GM20431 (cell line): ENCODE data around the gene CAPN7.

ENCODE experiments used
- in situ Hi-C: fragments of 300-500 bp; cut with MseI, MboI; formaldehyde crosslinking; loops from one replicate; pipeline ENCODE4 v1.15.0; 2020; ENCODE audit warnings: low sequenced_read_pairs; ENCODE audit not compliant: unreplicated experiment

The CAPN7 gene

DNA sequence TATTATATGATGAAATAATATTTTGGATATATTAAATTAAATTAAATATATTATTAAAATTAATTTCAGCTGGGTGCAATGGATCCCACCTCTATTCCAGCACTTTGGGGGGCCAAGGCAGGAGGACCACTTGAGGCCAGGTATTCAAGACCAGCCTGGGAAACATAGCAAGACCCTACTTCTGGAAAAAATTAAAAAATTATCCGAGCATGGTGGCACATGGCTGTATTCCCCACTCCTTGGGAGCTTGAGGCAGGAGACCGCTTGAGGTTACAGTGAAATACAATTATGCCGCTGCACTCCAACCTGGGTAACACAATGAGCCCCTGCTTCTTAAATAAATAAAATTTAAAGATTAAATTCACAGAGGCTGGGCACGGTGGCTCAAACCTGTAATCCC lies 65.0 kb downstream of the CAPN7 start:
- in situ Hi-C loops, result no loop called here

DNA sequence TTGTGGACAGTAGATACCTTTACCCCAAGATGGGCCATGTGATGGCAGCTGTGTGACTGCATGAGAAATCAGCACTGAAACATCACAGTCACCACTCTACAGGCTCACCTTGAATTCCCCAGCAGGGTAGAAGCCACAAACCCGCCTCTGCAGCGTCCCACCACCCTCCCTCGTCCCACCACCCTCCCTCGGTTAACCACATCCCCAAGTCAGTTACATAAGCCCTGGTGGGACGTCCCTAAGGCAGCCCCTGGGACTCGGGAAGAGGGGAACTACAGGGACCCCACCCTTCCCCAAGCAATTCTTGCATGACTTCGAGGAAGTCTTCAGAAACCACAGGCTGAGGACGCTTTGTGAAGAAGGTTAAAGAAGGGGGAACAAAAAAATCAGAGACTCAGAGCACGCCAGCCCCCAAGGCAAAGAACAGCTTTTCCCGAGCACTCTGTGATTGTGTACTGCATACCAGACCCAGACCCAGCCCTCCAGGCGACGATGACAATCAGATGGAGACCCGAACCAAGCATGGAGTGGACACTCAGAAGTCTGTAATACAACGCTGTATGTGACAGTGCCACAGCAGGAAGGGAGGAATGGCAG lies 65.8 kb downstream of the CAPN7 start:
- in situ Hi-C loops, result no loop called here

DNA sequence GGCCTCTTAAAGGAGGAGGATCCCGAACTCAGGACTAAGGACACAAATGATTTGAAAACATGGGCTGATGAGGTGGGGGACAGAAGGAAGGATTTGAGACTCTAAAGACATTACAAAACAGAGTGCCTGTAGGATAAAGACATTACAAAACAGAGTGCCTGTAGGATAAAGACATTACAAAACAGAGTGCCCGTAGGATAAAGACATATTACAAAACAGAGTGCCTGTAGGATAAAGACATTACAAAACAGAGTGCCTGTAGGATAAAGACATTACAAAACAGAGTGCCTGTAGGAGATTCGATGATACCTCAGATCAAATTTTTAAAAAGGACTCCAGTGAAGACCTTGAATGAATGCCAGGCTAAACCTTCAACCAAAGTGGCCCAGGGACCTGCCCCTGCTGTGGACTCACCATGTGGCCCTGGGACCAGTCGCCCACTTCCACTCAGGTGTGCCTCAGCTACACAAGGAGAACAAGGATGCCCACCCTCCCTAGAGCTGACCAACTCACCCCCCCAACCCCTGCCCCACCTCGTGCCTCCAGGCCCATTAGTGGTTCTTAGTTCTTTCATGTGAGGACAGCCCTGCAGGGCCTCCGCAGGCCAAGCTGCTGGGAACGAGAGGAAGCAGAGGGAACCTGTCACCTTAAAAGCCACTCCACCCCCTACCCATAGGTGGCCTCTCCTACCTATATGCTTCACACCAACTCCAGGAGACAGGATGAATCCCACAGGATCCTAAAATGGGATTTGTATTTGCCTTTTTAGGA lies 66.6 kb downstream of the CAPN7 start:
- in situ Hi-C loops, result no loop called here

DNA sequence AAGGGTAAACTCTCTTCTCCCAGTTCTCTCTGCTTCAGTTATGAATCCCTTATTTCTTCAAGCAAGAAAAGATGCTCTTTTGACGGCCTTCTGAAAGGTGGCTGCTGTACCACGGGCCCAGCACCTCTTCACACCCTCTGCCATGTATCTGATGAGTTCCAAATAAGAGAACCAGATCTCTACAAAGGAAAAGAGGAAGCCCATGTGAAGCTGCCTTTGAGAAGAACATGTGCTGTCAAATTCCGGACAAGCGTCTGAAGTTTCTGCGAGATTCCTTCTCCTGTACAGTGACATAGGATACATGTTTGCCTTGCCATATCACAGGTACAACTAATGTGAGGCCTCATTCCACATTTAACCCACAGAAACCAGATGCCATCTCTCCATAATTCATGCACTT lies 67.2 kb downstream of the CAPN7 start:
- in situ Hi-C loops, result no loop called here

DNA sequence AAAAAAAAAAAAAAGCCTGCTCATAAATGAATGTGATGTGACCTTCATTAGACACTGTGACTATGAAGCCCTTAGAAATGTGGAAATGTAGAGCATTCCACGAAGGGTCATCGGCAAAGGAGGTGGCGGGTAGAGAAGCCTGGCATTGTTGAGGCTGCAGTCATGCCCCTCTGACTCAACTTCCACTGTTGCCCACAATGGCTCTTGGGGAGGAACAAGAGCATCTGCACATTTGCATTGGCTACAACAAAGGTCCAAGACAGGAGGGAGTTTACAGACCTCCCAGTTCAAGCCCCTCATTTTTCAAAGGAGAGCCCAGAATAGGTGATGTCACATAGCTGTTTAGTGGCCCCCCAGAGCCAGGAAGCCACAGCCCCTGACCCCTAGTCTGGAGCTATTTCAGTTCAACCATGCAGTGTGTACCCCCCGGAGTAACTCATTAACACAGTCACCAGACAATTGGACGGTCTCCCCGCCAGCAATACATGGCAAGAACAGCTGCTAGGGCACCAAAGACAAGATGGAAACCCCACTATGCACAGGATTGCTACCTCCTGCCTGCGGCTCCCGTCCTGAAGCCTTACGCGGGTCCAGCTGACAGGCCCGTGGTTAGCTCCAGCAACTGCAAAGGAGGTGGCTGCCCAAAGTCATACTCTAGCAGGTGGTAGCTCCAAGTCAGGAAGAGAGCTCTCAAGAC lies 70.1 kb downstream of the CAPN7 start:
- in situ Hi-C loops, result no loop called here

DNA sequence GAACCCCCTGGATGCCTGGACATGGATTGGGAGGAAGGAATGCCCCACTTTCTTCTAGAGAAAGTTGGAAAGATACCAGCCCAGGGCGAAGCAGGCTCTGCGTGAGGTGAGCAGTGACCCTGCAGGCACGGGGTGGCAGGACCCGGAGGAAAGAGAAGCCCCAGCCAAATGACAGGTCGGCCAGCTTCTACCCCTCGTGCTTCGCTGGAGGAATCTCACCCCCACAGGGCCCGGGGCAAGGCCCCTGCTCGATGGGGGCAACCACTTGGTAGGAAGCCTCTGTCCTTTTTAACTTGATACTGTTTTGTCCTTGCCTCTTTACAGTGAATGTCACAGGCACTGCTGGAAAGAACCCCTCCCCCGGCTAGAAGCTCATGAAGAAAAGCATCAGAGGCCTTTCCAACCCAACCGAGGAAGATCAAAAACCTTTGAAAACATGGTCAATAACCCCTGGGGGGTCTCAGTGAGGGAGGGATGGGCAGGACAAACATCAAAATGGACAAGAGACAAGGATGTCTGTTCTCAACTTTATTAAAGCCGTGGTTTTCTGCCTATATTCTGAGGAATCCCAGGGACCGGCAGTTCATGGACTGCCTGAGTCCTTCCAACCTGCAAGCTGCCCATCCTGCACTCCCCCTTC lies 71.9 kb downstream of the CAPN7 start:
- in situ Hi-C loops, result no loop called here

DNA sequence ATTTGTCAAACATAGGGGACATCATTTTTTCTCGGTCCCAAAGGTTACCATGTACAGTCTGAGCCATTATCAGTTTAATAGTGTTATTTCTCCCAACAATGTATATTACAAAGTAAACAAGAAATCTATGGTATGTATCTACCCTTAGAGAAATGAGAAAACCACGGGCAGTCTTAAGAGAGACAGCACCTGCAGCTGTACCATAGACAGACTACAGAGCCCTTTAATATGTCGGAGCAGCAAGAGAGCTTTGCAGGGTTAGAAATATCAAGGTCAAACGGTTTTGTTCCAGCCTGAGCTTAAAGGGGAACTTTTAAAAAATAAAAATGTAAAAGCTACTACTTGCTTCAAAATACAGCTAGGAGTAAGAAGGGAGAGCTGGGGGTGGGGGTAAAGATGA lies 73.2 kb downstream of the CAPN7 start:
- in situ Hi-C loops, result no loop called here

DNA sequence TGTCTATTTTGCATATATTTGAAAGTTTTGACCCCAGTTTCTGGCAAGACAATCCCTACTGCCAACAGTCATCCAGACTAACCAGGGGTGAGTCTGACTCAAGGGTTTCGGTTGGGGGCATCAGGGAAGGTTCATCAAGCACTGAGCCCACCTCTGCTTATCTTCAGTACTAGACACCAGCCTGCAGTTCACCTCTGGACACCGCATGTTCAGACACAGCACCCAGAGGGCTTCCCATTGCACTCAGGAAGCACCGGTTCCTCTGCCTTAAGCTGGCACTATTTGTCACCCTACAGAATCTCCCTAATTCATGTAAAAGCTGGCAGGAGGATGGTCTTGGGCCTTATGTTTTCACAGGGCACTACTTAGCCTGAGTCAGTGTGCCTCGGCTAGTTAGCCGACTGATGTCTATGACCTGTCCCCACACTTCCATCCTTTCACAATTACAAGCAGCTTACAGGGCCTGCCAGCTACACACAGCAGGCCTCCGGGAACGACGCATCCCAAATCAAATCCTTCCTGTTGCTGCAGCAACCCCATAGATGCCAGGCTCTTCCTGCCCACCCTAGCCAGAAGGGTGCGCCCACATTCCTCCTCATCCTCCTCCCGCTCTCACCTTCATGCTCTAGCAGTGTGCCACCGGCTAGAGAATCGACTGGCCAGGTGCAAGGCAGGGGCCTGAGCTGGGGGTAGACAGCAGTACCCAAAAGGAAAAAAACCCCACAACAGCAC lies 73.8 kb downstream of the CAPN7 start:
- in situ Hi-C loops, result no loop called here

DNA sequence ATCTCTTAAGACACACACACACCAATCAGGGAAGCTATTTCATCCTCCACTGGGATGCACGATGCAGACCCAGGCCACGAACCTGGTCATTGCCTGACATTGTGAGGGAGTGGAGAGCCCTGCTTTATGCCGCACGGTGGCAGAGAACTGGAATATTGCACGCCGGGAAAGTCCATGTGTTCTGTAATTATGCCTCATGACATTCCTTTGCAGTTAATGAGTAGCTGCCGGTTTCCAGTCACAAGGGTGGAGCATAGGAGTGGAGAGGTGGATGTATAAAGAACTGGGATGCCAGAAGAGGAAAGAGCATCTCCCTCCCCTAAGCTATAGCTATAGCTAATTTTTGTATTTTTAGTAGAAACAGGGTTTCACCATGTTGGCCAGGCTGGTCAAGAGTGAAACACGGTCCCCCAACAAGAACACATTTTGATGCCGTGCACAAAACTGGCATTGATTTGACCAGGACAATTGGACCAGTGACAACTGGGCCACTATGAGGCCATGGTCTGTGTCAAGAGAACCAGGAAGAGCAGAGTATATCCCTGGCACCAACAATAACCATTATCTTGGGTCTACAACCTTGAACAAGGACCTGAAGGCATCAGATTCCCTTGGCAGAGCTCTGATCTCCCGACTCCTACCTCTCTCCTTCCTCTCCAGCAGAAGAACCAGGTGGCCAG lies 74.9 kb downstream of the CAPN7 start:
- in situ Hi-C loops, result no loop called here

DNA sequence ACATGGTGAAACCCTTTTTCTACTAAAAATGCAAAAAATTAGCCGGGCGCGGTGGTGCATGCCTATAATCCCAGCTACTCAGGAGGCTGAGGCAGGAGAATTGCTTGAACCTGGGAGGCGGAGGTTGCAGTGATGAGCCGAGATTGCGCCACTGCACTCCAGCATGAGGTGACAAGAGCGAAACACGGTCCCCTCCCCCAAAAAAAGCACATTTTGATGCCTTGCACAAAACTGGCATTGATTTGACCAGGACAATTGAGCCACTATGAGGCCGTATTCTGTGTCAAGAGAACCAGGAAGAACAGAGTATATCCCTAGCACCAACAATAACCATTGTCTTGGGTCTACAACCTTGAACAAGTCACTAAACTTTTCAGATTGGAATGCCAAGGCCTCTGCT lies 75.8 kb downstream of the CAPN7 start:
- in situ Hi-C loops, result no loop called here

DNA sequence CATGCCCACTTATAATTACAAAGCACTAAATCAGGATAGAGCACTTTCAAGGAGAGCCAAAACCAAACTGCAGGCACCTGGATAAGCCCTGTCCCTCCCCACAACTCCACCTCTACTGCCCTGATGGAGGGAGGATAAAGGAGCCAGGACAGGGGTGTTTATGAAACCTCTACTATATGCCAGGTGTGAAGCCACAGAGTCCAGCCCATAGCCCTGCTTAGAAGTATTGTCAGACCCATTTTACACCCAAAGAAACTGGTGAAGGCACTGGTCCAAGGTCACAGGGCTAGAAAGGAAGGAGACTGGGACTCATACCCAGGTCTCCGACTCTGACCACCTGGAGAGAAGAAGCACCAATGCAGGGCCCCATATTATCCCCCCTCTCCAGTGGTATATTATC lies 77.7 kb downstream of the CAPN7 start:
- in situ Hi-C loops, result no loop called here

DNA sequence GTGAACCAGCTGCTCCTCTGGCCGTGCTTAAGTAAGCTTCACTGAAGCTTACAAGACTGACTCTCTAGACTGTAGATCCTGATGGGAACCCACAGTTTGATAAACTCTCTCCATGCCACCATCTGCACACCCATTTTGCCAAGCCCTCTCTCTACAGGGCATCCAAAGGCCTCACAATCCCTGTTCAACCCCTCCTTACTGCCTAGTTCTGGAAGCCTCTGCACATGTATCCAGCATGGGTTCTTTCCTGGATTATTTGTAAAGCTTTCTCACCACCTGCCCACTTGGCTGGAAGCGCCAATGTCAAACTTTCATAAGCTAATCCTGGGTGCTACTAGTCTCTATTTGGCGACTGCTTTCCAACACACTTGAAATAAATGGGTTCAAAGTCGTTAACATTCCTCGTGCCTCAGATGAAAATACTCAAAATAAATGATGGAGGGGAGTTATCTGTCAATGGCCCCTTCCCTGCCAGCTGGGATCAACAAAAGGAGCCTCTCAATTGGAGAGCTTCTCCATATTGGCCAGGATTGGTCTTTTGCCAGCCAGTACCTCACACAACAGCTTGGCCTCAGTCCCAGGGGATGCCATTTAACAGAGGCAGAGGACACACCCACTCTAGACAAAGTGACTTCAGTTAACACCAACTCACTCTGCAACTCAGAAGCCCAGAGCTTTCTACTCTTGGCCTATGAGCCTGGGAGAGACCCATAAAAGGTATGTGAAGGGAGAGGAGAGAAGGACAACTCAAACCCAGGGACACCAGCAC lies 78.3 kb downstream of the CAPN7 start:
- in situ Hi-C loops, result no loop called here

DNA sequence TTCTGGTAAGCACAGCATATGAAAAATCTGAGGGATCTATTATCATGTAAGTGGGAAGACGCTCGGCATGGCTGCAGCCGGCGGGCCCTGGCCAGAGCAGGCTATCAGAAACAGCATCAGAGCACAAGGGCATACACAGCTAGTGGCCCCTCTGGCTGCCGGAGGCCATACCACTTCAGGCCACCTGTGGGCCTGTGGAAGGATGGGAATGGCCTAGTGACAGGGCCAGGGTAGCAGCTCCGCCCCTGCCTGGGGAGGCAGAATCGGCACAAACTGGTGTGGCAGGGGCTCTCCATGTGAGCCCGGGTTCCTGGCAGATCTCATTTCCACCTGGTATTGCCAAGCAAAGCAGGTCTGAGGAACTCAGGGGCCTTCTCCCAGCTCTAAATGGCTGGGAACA lies 80.0 kb downstream of the CAPN7 start:
- in situ Hi-C loops, result no loop called here

DNA sequence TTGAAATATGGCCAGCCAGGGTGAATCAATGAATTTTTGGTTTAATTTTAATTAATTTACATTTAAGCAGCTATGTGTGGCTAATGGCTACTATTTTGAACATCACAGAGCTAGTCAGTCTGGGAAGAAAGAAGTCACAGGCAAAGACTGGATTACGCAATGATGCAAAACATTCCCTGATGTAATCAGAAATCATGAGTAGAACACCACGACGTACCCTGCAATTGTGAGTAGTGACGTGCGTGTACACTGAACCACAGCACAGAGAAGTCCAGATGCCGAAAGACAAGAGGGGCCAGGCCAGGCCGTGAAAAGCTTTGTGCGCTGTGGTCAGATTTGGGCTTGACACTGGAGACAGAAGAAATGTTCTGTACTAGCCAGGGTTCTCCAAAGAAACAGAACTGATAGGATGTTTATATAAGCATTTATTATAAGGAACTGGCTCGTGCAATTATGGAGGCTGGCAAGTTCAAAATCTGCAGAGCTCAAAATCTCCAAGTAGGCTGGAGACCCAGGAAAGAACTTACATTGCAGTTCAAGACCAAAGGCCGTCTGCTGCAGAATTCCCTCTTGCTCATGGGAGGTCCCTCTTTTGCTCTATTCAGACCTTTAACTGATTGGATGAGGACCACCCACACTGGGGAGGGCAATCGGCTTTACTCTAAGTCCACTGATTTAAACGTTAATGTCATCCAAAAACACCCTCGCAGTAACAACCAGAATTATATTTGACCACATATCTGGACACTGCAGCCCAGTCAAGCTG lies 81.7 kb downstream of the CAPN7 start:
- in situ Hi-C loops, result no loop called here

DNA sequence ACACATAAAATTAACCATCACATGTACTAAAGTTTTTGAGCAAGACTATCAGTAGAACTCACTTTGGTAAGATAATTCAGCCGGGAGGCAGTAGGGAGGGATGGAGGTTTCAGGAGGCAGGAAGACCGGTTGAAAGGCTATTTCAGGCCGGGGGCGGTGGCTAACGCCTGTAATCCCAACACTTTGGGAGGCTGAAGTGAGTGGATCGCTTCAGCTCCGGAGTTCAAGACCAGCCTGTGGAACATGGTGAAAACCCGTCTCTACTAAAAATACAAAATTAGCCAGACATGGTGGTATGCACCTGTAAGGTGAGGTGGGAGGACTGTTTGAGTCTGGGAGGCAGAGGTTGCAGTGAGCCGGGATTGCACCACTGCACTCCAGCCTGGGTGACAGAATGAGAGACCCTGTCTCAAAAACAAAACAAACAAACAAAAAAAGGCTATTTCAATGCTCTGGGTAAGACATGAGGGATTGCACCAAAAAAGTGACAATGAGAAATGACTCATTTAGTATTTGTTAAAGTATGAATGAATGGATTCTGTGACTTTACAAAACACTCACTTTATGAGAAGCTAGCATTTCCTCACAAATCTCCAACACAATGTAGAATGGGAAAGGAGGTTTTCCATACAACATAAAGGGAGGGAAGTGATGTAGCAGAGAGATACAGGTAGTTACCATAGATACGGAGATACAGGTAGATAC lies 82.4 kb downstream of the CAPN7 start:
- in situ Hi-C loops, result no loop called here

DNA sequence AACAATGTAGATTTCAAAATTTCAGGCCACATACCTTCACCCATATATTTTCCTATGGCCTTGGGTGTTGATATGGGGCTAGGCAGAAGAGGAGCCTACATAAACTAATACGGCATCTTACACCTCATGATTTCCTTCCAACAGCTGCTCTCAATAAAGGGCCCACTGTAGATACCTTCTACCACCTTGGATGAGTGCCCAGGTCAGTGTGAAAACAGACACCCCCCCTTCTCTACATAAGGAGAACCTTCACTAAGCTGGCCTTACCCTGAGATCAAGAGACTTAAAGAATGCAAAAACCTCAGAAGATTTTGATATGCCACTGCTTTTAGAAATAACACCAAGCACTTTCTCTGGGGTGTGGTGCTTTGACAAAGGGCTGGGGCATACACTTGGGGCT lies 83.6 kb downstream of the CAPN7 start:
- in situ Hi-C loops, result no loop called here

DNA sequence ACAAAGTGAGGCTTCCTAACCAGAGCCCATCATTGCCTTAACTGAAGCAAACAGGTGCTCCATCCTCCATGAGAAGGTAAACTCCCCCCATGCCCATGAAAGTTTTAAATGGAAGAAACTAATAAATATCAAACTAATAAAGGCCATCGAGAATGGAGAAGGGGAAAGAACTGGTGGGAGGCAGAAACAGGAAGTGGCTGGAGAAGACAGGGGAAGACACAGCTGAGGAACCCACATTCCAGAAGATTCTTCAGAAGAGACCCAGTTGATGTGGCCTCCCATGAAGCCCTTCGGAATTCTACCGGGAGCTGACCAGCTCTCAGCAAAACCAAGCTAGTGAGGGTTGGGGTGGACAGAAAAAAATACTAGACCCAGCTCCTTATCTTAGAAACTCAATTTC lies 84.7 kb downstream of the CAPN7 start:
- in situ Hi-C loops, result no loop called here
